Measurements from ENCODE around the gene ALDH1A1.

- TF ChIP-seq GATA2 (IDR thresholded peaks at IDR 0.05; ENCODE audit: low read depth, low read length) (no peak), GATA3 (IDR thresholded peaks at IDR 0.05; ENCODE audit: low read depth, low read length) (no peak)
Observed at GRCh38 chr9:72949918-72950325, 2.9 kb downstream of the ALDH1A1 start.

All from SH-SY5Y (cell line).